GM21515 (cell line): ENCODE measurements around the gene ZNF296.
"Not testable (repeated sequence)": the region's sequence is repeated elsewhere in the genome, so short reads cannot be mapped to it uniquely, and the experiment has no call there.

Experiments
- ATAC-seq: cut with Tn5 transposase; IDR thresholded peaks from one replicate; pipeline ENCODE4 v1.9.1; 2021; ENCODE audit not compliant: unreplicated experiment

The ZNF296 gene

DNA sequence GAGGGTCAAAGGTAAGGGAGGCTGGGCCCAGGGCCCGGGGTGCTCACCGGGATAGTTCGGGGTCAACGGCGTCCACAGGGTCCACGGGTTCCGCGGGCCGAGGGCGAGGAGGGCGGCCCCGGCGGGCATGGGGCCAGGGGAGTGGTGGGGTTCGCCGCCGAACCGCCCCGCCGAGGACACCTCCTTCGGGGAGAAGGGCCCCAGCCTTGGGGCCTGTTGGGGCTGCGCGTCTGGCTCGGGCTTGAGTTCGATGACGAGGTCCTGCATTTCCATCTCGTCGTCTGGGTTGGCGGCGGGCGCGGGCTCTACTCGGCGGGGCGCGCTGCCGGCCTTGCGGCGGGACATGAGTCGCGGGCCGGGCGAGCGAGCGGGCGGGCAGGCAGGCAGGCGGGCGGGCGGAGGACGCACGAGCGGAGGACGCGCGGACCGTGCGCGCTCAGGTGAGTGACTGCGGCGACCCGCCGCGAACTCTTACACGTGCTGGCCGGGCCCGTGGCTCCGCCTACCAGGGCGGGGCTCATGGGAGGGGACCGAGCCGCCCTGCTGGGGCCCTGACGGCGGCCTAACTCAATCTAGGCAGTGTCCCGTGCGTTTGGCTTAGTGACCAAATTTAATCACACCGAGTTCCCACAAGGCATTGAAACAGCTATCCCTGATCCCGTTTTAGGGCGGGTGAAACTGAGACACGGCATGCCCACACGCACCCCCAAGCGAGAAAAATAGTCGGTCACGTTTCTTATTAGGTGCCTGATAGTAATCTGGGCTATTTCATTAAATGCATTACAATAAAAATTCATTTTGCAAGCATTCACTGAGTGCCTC lies at the start of gene ZNF296:
Gene ZNF296, minus strand, starts transcription at position 450 of the 822 bp plus-strand sequence. Its CDS starts 105 bp downstream, at position 345.
- ATAC-seq: peak; percentile 45

DNA sequence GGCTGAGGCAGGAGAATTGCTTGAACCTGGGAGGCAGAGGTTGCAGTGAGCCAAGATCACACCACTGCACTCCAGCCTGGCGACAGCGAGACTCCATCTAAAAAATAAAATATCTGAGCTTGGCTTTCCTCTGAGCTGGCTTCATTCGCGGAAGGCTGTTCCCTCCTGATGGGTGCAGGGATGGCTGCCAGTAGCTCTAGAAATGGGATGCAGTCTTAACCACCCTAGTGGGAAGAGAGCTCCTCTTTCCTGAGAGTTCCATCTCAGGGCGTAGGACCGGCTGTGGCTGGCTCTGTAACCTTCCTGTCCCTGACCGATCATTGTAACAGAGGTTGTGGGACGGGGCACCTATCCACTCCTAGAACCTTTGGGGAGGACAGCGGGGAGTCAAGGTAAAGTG lies 49.1 kb upstream of the ZNF296 start:
- ATAC-seq: no peak

DNA sequence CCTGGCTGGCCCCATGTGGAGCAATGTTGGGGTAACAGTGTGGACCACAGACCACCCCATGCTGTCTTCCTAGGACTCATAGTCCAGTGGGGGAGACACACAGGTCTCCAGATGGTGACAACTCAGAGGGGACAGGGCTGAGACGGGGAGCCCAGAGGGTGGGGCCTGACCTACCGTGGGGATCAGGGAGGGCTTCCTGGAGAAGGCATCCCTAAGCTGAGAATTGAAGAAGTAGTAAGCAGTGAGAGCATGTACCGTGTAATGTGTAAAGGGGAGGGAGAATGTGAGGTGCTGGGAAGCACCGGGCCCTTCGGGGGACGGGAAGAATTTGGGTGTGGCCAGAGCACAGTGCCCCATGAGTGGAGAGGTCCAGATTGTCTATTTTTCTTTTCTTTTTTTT lies 47.7 kb upstream of the ZNF296 start:
- ATAC-seq: no peak

GRCh38 chr19:45123440-45123850 lies 47.2 kb upstream of the ZNF296 start:
- ATAC-seq: no peak

- ATAC-seq: no peak
These were observed 46.6 kb upstream of the ZNF296 start for GRCh38 chr19:45122832-45123231.

- ATAC-seq: no peak
These were observed 45.6 kb upstream of the ZNF296 start for GRCh38 chr19:45121827-45122345.

GRCh38 chr19:45119582-45119981 lies 43.3 kb upstream of the ZNF296 start:
- no peak for ATAC-seq

- ATAC-seq: not testable (repeated sequence)
These were observed 42.5 kb upstream of the ZNF296 start for GRCh38 chr19:45118591-45119355.

GRCh38 chr19:45118106-45118505 lies 41.8 kb upstream of the ZNF296 start:
- ATAC-seq: no peak

DNA sequence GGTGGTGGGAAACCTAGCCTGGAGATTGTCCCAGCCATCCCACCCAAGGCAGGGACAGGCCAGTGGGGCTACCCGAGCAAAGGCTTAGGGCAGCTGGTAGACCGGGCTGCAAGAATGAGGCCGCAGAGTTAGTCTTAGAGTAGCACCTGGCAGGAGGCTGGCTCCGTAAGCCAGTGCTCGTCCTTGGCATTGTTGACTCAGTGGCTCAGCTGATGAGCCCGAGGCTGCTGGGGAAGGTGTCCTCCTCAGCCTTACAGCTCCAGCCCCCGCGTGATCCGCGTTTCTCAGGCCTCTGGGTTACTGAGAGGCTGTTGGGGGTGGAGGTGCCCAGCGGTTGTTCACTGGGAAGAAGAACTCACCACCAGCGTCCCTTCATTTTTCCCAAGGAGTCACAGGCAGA lies 41.4 kb upstream of the ZNF296 start:
- ATAC-seq: no peak

GRCh38 chr19:45117167-45117594 lies 40.9 kb upstream of the ZNF296 start:
- ATAC-seq: no peak

DNA sequence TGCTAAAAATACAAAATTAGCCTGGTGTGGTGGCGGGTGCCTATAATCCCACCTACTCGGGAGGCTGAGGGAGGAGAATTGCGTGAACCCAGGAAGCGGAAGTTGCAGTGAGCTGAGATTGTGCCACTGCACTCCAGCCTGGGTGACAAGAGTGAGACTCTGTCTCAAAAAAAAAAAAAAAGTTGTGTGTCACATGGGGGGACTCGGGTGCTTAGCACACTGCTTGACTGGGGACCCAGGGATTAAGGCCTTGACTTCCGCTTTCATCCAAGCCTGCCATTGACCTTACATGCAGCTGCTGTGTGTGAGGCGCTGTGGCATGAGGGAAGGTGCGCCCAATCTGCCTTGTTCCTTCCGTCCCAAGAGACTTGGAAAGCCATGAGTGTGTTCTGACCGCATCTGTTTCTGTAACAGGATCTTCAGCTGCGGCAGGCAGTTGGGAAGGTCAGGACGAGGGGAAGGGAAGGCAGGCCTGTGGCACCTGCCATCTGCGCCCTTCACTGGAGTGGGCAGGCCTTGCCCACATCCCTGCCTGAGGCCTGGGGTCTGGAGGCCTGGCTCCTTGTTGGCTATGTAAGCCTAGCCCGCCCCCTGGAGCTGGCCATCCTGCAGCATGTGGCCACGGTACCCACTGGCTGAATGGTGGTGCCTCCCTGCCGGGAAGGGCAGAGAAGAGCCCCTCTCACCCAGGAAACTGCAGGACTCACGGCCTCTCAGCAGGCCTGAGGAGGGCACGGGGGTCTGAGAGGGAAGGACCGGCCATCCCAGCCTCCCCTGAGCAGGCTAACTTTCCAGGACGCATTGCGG lies 39.7 kb upstream of the ZNF296 start:
- ATAC-seq: no peak

- no peak for ATAC-seq
These were observed 37.8 kb upstream of the ZNF296 start for GRCh38 chr19:45114116-45114515.

DNA sequence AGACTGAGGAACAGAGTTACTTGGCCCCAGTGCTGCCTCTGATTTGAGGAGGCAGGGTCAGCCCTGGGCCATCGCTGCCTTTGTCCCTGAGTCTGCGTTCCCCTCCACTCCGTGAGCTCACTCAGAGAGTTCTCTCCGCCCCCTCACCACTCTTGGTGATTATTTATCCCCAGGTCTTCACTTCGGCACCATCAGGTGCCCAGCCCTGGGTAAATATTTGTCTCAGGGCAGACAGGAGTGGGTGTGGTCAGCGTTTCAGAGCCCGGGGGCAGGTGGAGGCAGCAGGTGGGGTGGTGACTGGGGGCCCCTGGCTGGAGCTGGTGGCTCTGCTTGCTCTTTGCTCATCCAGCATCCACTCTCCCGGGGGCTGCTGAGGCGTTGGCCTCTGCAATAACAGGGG lies 37.4 kb upstream of the ZNF296 start:
- no peak for ATAC-seq

- ATAC-seq: no peak
These were observed 36.0 kb upstream of the ZNF296 start for GRCh38 chr19:45112111-45112827.

- ATAC-seq: no peak
These were observed 34.6 kb upstream of the ZNF296 start for GRCh38 chr19:45110851-45111266.

DNA sequence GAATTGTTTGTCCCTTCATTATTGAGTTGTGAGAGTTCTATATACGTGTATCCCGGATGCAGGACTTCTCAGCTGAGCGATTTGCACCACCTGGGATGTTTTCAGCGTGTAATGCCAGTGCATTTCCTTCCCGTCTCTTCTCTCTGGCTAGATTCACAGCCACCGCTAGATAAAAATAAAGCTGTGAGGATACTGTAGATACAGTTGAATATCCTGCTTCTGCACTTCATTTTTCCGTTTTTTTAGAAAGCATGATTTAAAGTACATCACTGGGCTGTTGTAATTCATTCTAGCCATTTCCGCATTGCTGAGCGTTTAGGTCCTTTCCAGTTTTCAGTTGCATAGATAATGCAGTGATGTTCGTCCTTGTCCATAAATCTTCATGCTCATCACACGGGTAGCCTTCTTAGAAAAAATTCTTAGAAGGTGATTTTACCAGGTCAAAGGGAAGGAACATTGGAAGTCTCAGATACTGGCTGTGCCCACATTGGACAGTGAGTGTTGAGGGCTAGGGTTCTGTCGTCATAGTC lies 31.4 kb upstream of the ZNF296 start:
- no peak for ATAC-seq

GRCh38 chr19:45106363-45106762 lies 30.1 kb upstream of the ZNF296 start:
- not testable (repeated sequence) for ATAC-seq

DNA sequence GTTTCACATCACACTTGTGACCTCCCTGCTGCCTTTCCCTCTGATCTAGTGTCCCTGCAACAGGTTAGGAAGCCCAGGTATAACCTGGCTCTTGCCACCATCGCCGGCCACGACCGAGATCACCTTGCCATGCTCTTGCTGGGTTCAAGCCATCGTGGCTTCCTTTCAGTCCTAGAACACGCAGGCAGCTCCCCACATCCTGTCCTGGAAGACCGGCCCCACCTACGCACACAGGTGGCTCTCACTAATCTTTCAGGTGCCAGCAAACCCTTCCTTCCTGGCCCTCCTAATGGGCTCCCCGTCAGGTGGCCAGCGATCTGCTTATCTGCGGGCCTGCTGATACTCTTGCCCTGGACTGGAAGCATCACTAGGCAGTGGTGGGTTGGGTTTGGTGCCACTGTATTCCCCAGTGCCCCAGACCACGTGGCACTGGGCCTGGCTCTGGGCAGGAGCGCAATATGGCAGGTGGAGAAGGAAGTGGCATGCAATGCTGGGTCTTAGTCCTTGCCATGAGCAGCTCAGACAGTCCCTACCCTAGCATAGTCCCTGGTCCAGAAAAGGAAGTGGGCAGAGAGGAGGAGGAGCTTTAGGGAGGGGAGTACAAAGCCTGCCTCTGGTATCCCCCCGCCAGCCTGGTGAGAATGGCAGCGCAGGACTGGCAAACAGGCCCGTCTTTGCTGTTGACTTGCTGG lies 28.5 kb upstream of the ZNF296 start:
- ATAC-seq: no peak
